Liver (tissue), 9 donors: Measurements from ENCODE around the gene GPBP1L1. TPM values are rescaled to one million over a fixed set of nuclear protein-coding genes. Genes with fewer than 3 reads are reported as not detected.

Source experiments
- DNase-seq: peaks from one replicate; pipeline ENCODE4 v3.0.0-alpha.2; 2017; ENCODE audit warnings: low spot score
- H3K27ac ChIP-seq, 2 donors: one replicate each; pipeline ENCODE4 v1.7.0; 2013; ENCODE audit warnings: inconsistent platforms in 2 of 2, low read length in 2 of 2, control low read depth in 1 of 2, low read depth in 1 of 2, mild to moderate bottlenecking in 1 of 2
- H3K27me3 ChIP-seq, 4 donors: one replicate each; pipeline versions ENCODE4 v1.6.1 to v1.7.0; 2013; ENCODE audit warnings: low read length in 3 of 4, inconsistent platforms in 1 of 4, mild to moderate bottlenecking in 1 of 4, moderate library complexity in 1 of 4; ENCODE audit not compliant: control insufficient read depth in 4 of 4, insufficient read depth in 4 of 4
- H3K36me3 ChIP-seq, 4 donors: one replicate each; pipeline versions ENCODE4 v1.6.1 to v1.7.0; 2013; ENCODE audit warnings: low read length in 3 of 4, mild to moderate bottlenecking in 3 of 4, low read depth in 1 of 4, moderate library complexity in 1 of 4; ENCODE audit not compliant: control insufficient read depth in 4 of 4, insufficient read depth in 3 of 4
- H3K4me1 ChIP-seq, 4 donors: one replicate each; pipeline versions ENCODE4 v1.6.1 to v1.7.0; 2013; ENCODE audit warnings: low read length in 3 of 4, mild to moderate bottlenecking in 3 of 4, moderate library complexity in 1 of 4; ENCODE audit not compliant: control insufficient read depth in 4 of 4, insufficient read depth in 4 of 4
- H3K4me3 ChIP-seq, 3 donors: one replicate each; pipeline versions ENCODE4 v1.6.1 to v1.7.0; 2013; ENCODE audit warnings: low read length in 3 of 3, control low read depth in 1 of 3, low read depth in 1 of 3, mild to moderate bottlenecking in 1 of 3
- H3K9ac ChIP-seq, 2 donors: one replicate each; pipeline ENCODE4 v1.7.0; 2013; ENCODE audit warnings: low read length in 2 of 2, mild to moderate bottlenecking in 2 of 2, moderate library complexity in 2 of 2, control low read depth in 1 of 2, low read depth in 1 of 2
- H3K9me3 ChIP-seq, 4 donors: one replicate each; pipeline versions ENCODE4 v1.6.1 to v1.7.0; 2013; ENCODE audit warnings: low read length in 3 of 4; ENCODE audit not compliant: control insufficient read depth in 4 of 4
- CTCF ChIP-seq: fragments of 150-350 bp; IDR thresholded peaks from 2 replicates; pipeline ENCODE4 v1.5.1; 2017; ENCODE audit warnings: improper control_type of control experiment, low read depth, low read length; ENCODE audit not compliant: missing input control
- EGR1 ChIP-seq, 2 donors: IDR thresholded peaks; 2 replicates each; pipeline ENCODE4 v1.6.1; 2016 to 2018; ENCODE audit warnings: antibody characterized with exemption in 2 of 2, low read depth in 2 of 2
- FOXA1 ChIP-seq: IDR thresholded peaks from 2 replicates; pipeline ENCODE4 v1.6.1; 2016; ENCODE audit warnings: antibody characterized with exemption
- FOXA2 ChIP-seq: IDR thresholded peaks from 2 replicates; pipeline ENCODE4 v1.6.1; 2016; ENCODE audit warnings: antibody characterized with exemption
- GABPA ChIP-seq, 2 donors: IDR thresholded peaks in 1 of 2; conservative IDR thresholded peaks in 1 of 2; 2 replicates each; pipeline ENCODE4 v1.6.1; 2016; ENCODE audit warnings: antibody characterized with exemption in 2 of 2, mild to moderate bottlenecking in 1 of 2, moderate library complexity in 1 of 2
- HNF4A ChIP-seq, 2 donors: conservative IDR thresholded peaks; 2 replicates each; pipeline ENCODE4 v1.6.1; 2016; ENCODE audit warnings: antibody characterized with exemption in 2 of 2, mild to moderate bottlenecking in 2 of 2
- HNF4G ChIP-seq: IDR thresholded peaks from 2 replicates; pipeline ENCODE4 v1.6.1; 2016; ENCODE audit warnings: antibody characterized with exemption
- JUND ChIP-seq, 2 donors: IDR thresholded peaks; 2 replicates each; pipeline ENCODE4 v1.6.1; 2016; ENCODE audit warnings: antibody characterized with exemption in 2 of 2
- NR2F2 ChIP-seq: IDR thresholded peaks from 2 replicates; pipeline ENCODE4 v1.6.1; 2016; ENCODE audit warnings: antibody characterized with exemption
- RXRA ChIP-seq, 2 donors: IDR thresholded peaks; 2 replicates each; pipeline ENCODE4 v1.6.1; 2017 to 2018; ENCODE audit warnings: antibody characterized with exemption in 2 of 2, mild to moderate bottlenecking in 1 of 2
- SP1 ChIP-seq: IDR thresholded peaks from 2 replicates; pipeline ENCODE4 v1.6.1; 2018; ENCODE audit warnings: antibody characterized with exemption, mild to moderate bottlenecking
- TAF1 ChIP-seq: conservative IDR thresholded peaks from 2 replicates; pipeline ENCODE4 v1.6.1; 2016; ENCODE audit warnings: antibody characterized with exemption, mild to moderate bottlenecking
- YY1 ChIP-seq: IDR thresholded peaks from 2 replicates; pipeline ENCODE4 v1.6.1; 2016; ENCODE audit warnings: antibody characterized with exemption, mild to moderate bottlenecking
- WGBS: extraction: QIAGEN DNeasy Blood & Tissue Kit; methylation state at CpG from one replicate; pipeline ENCODE4 v1.1.7; 2013; 5-methylcytosine and 5-hydroxymethylcytosine counted together
- polyA plus RNA-seq, 2 donors: library from polyadenylated mRNA; stranded (reverse) in 1 of 2; unstranded in 1 of 2; fragments of 200-250 nt in 1 of 2; fragments of >200 nt in 1 of 2; fragmentation: Nextera tagmentation in 1 of 2; extraction: Ambion mirVana in 1 of 2; gene quantifications; one replicate each; pipeline versions ENCODE4 v1.2.1 to v1.2.3, GENCODE V29; 2013 to 2015
- total RNA-seq, 2 donors: library from RNA; depleted of rRNA; stranded (reverse); fragments of >200 nt; gene quantifications; one replicate each; pipeline ENCODE4 v1.2.3, GENCODE V29; 2014
- TF ChIP-seq, protein P1 (sequence below): IDR thresholded peaks from 2 replicates; pipeline ENCODE4 v1.6.1; 2016; ENCODE audit warnings: antibody characterized with exemption
- TF ChIP-seq, protein P2 (sequence below): IDR thresholded peaks from 2 replicates; pipeline ENCODE4 v1.6.1; 2016; ENCODE audit warnings: antibody characterized with exemption
- TF ChIP-seq, protein P3 (sequence below): IDR thresholded peaks from 2 replicates; pipeline ENCODE4 v1.6.1; 2016; ENCODE audit warnings: antibody characterized with exemption, mild to moderate bottlenecking
- TF ChIP-seq, protein P4 (sequence below): IDR thresholded peaks from 2 replicates; pipeline ENCODE4 v1.6.1; 2016; ENCODE audit warnings: antibody characterized with exemption
- donor health status: healthy.
- donor health status: healthy.
- donor health status: healthy.
- donor health status: healthy.
- donor health status: healthy.

The GPBP1L1 gene
- total and polyA plus RNA-seq, 4 donors: 24.8 to 86.7 (median 53.5) TPM

DNA sequence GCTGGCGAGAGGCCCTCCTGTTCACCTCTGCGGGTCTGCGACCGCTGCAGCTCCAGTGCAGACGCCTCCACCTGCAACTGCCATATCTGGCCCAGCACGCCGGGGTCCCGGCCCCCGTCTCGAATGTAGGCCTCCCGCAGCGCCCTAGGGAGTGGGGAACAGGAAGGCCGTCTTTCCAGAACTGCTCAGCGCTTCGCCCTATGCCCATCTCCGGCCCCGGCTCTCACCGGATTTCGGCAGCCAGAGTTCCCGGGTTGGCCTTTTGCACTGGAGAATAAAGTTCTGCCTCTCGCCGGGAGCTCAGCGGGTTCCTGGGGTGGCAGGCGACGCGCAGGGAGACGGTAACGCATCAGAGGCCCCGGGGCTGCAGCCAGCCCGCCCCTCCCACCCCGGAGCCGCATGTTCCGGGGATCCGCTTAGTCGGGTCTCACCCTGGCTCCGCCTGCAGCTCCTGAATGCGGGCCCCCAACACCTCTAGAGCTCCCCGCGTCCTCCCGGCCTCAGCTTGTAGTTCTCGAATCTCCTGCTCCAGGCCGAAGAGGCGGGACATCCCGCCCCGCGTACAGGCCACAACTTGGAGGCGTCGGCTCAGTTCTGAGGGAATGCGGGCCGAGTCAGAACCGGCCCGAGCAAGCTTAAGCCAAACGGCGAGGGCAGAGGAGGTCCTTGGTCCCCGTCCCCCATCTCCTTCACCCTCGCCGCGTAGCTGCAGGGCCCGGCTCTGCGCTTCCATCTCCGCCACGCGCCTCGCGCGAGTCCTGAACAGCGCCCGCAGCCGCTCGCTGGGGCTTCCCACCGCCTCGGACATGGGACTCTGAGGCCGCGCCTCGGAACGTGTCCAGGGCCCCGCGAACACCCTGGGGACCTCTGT lies 63.6 kb downstream of the GPBP1L1 start:
- TF ChIP-seq EGR1 (IDR thresholded peaks at IDR 0.05; ENCODE audit: low read depth in 2 of 2) (no peak), NR2F2 (peak; percentile 9), YY1 (no peak), CTCF (no peak), JUND (IDR thresholded peaks at IDR 0.05) (no peak), HNF4A (conservative IDR thresholded peaks at IDR 0.05) (peak; percentile 34 to 43)
- no peaks in the 10 kb centered on the region for H3K27me3 ChIP-seq
- 80% methylated on average over 78 of the region's 78 CpGs for WGBS
- no peak overlapping the region for H3K27ac ChIP-seq
- peaks cover 0 to 4% (median under 1%) of the 10 kb centered on the region in 4 donors for H3K4me1 ChIP-seq
- peak; percentile 41 for DNase-seq
- no peaks in the 10 kb centered on the region for H3K9me3 ChIP-seq
- H3K36me3 ChIP-seq: peaks cover 0 to 36% (median 19%) of the 10 kb centered on the region in 4 donors
- H3K9ac ChIP-seq: no peak overlapping the region
- no peak overlapping the region for H3K4me3 ChIP-seq

- WGBS: 57% methylated on average over 18 of the region's 18 CpGs
- Histone ChIP-seq H3K27ac (no peak overlapping the region), H3K9ac (no peak overlapping the region), H3K4me3 (no peak overlapping the region), H3K4me1 (peaks cover 0 to 4% (median under 1%) of the 10 kb centered on the region in 4 donors), H3K36me3 (peaks cover 4 to 35% (median 24%) of the 10 kb centered on the region in 4 donors), H3K9me3 (no peaks in the 10 kb centered on the region), H3K27me3 (no peaks in the 10 kb centered on the region)
- TF ChIP-seq RXRA (IDR thresholded peaks at IDR 0.05) (peak; percentile 49 to 51), NR2F2 (peak; percentile 90), HNF4G (no peak)
- no peak for DNase-seq
Observed at GRCh38 chr1:45621895-45622523, 64.3 kb downstream of the GPBP1L1 start.

- WGBS: 62% methylated on average over 3 of the region's 3 CpGs
- peaks cover 4 to 38% (median 27%) of the 10 kb centered on the region in 4 donors for H3K36me3 ChIP-seq
- H3K9me3 ChIP-seq: no peaks in the 10 kb centered on the region
- no peak for TF ChIP-seq GABPA (IDR thresholded peaks at IDR 0.05 in 1 of 2, conservative IDR thresholded peaks at IDR 0.05 in 1 of 2)
- no peak for TF ChIP-seq EGR1 (IDR thresholded peaks at IDR 0.05; ENCODE audit: low read depth in 2 of 2)
- no peak for TF ChIP-seq FOXA2
- TF ChIP-seq NR2F2: no peak
- no peak for TF ChIP-seq HNF4G
- TF ChIP-seq SP1: no peak
- TF ChIP-seq, protein P1, sequence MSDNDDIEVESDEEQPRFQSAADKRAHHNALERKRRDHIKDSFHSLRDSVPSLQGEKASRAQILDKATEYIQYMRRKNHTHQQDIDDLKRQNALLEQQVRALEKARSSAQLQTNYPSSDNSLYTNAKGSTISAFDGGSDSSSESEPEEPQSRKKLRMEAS: no peak
- TF ChIP-seq, protein P2, sequence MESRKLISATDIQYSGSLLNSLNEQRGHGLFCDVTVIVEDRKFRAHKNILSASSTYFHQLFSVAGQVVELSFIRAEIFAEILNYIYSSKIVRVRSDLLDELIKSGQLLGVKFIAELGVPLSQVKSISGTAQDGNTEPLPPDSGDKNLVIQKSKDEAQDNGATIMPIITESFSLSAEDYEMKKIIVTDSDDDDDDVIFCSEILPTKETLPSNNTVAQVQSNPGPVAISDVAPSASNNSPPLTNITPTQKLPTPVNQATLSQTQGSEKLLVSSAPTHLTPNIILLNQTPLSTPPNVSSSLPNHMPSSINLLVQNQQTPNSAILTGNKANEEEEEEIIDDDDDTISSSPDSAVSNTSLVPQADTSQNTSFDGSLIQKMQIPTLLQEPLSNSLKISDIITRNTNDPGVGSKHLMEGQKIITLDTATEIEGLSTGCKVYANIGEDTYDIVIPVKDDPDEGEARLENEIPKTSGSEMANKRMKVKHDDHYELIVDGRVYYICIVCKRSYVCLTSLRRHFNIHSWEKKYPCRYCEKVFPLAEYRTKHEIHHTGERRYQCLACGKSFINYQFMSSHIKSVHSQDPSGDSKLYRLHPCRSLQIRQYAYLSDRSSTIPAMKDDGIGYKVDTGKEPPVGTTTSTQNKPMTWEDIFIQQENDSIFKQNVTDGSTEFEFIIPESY: no peak
- TF ChIP-seq, protein P3, sequence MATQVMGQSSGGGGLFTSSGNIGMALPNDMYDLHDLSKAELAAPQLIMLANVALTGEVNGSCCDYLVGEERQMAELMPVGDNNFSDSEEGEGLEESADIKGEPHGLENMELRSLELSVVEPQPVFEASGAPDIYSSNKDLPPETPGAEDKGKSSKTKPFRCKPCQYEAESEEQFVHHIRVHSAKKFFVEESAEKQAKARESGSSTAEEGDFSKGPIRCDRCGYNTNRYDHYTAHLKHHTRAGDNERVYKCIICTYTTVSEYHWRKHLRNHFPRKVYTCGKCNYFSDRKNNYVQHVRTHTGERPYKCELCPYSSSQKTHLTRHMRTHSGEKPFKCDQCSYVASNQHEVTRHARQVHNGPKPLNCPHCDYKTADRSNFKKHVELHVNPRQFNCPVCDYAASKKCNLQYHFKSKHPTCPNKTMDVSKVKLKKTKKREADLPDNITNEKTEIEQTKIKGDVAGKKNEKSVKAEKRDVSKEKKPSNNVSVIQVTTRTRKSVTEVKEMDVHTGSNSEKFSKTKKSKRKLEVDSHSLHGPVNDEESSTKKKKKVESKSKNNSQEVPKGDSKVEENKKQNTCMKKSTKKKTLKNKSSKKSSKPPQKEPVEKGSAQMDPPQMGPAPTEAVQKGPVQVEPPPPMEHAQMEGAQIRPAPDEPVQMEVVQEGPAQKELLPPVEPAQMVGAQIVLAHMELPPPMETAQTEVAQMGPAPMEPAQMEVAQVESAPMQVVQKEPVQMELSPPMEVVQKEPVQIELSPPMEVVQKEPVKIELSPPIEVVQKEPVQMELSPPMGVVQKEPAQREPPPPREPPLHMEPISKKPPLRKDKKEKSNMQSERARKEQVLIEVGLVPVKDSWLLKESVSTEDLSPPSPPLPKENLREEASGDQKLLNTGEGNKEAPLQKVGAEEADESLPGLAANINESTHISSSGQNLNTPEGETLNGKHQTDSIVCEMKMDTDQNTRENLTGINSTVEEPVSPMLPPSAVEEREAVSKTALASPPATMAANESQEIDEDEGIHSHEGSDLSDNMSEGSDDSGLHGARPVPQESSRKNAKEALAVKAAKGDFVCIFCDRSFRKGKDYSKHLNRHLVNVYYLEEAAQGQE: no peak
- TF ChIP-seq HNF4A (conservative IDR thresholded peaks at IDR 0.05): no peak
- TF ChIP-seq, protein P4, sequence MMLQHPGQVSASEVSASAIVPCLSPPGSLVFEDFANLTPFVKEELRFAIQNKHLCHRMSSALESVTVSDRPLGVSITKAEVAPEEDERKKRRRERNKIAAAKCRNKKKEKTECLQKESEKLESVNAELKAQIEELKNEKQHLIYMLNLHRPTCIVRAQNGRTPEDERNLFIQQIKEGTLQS: no peak
- TF ChIP-seq RXRA (IDR thresholded peaks at IDR 0.05): no peak
- TF ChIP-seq JUND (IDR thresholded peaks at IDR 0.05): no peak
- no peak for TF ChIP-seq TAF1
- TF ChIP-seq FOXA1: no peak
- H3K27ac ChIP-seq: no peak overlapping the region
- H3K27me3 ChIP-seq: no peaks in the 10 kb centered on the region
- no peak overlapping the region for H3K4me3 ChIP-seq
- H3K4me1 ChIP-seq: peaks cover 0 to 4% (median under 1%) of the 10 kb centered on the region in 4 donors
- no peak overlapping the region for H3K9ac ChIP-seq
- DNase-seq: no peak
Observed at GRCh38 chr1:45621501-45621836, 64.9 kb downstream of the GPBP1L1 start.
